HEK293 (cell line): Measurements from ENCODE around the gene RPS5.

Experiments
- CTCF ChIA-PET: fragments of 350-600 bp; formaldehyde crosslinking; extraction: SDS; loops from one replicate; lab custom pipeline; 2021; ENCODE audit warnings: antibody characterized with exemption; lab: Yijun Ruan, JAX
- POLR2A ChIA-PET: fragments of 300-600 bp; formaldehyde crosslinking; extraction: SDS; loops from one replicate; lab custom pipeline; 2020; ENCODE audit warnings: antibody characterized with exemption, inconsistent platforms; lab: Yijun Ruan, JAX
- H3K27ac ChIP-seq: fragments of 200-500 bp; sonication (Bioruptor generic); 2 replicates; pipeline ENCODE4 v1.5.1; 2014; ENCODE audit warnings: low read depth, low read length, control low read depth, inconsistent platforms; ENCODE audit errors: extremely low read depth
- H3K36me3 ChIP-seq, 2 experiments: fragments of 200-500 bp in 1 of 2; sonication (Bioruptor generic) in 1 of 2; 1 replicate in 1 of 2; 2 replicates in 1 of 2; pipeline ENCODE4 v1.5.1; 2014 to 2017; ENCODE audit warnings: inconsistent platforms in 2 of 2, low read length in 2 of 2; ENCODE audit not compliant: control insufficient read depth in 2 of 2, insufficient read depth in 1 of 2
- H3K4me1 ChIP-seq: fragments of 200-500 bp; sonication (Bioruptor generic); 2 replicates; pipeline ENCODE4 v1.5.1; 2014; ENCODE audit warnings: mild to moderate bottlenecking, low read length, inconsistent platforms; ENCODE audit not compliant: control insufficient read depth, insufficient read depth
- H3K4me3 ChIP-seq: 2 replicates; pipeline ENCODE4 v1.5.1; 2011; ENCODE audit warnings: low read depth, mild to moderate bottlenecking, control low read depth, low read length, moderate library complexity
- H3K9me3 ChIP-seq: fragments of 200-500 bp; sonication (Bioruptor generic); 2 replicates; pipeline ENCODE4 v1.5.1; 2014; ENCODE audit warnings: low read depth, low read length, inconsistent platforms; ENCODE audit not compliant: control insufficient read depth, insufficient read depth
- BCL11B ChIP-seq: fragments of 450-650 bp; formaldehyde crosslinking; IDR thresholded peaks from 2 replicates; pipeline ENCODE4 v1.5.1; 2016; ENCODE audit warnings: low read depth, missing biosample characterization, missing genetic modification characterization
- GLIS1 ChIP-seq: fragments of 450-650 bp; formaldehyde crosslinking; IDR thresholded peaks from 2 replicates; pipeline ENCODE4 v1.5.1; 2016; ENCODE audit warnings: missing biosample characterization, missing genetic modification characterization
- GLIS2 ChIP-seq: fragments of 450-650 bp; formaldehyde crosslinking; IDR thresholded peaks from 2 replicates; pipeline ENCODE4 v1.5.1; 2016; ENCODE audit warnings: missing biosample characterization, missing genetic modification characterization
- PRDM10 ChIP-seq: fragments of 450-650 bp; formaldehyde crosslinking; IDR thresholded peaks from 2 replicates; pipeline ENCODE4 v1.5.1; 2016; ENCODE audit warnings: missing biosample characterization, missing genetic modification characterization
- SP2 ChIP-seq: fragments of 450-650 bp; formaldehyde crosslinking; IDR thresholded peaks from 2 replicates; pipeline ENCODE4 v1.5.1; 2016; ENCODE audit warnings: missing biosample characterization, missing genetic modification characterization
- ZEB2 ChIP-seq: fragments of 450-650 bp; formaldehyde crosslinking; IDR thresholded peaks from 2 replicates; pipeline ENCODE4 v1.5.1; 2016; ENCODE audit warnings: missing biosample characterization, missing genetic modification characterization
- ZIC2 ChIP-seq: fragments of 450-650 bp; formaldehyde crosslinking; IDR thresholded peaks from 2 replicates; pipeline ENCODE4 v1.5.1; 2016; ENCODE audit warnings: missing biosample characterization, missing genetic modification characterization
- ZNF18 ChIP-seq: fragments of 450-650 bp; formaldehyde crosslinking; IDR thresholded peaks from 2 replicates; pipeline ENCODE4 v1.5.1; 2016; ENCODE audit warnings: missing biosample characterization, missing genetic modification characterization
- ZNF292 ChIP-seq: fragments of 450-650 bp; formaldehyde crosslinking; IDR thresholded peaks from 2 replicates; pipeline ENCODE4 v1.5.1; 2016; ENCODE audit warnings: low read depth, missing biosample characterization, missing genetic modification characterization, borderline replicate concordance
- ZNF302 ChIP-seq: fragments of 450-650 bp; formaldehyde crosslinking; IDR thresholded peaks from 2 replicates; pipeline ENCODE4 v1.5.1; 2016; ENCODE audit warnings: missing biosample characterization, missing genetic modification characterization, low read depth
- ZNF341 ChIP-seq: fragments of 450-650 bp; formaldehyde crosslinking; IDR thresholded peaks from 2 replicates; pipeline ENCODE4; 2016; ENCODE audit warnings: low read depth, missing biosample characterization, missing genetic modification characterization
- ZNF501 ChIP-seq: fragments of 450-650 bp; formaldehyde crosslinking; IDR thresholded peaks from 2 replicates; pipeline ENCODE4 v1.5.1; 2016; ENCODE audit warnings: missing biosample characterization, missing genetic modification characterization
- ZNF555 ChIP-seq: fragments of 450-650 bp; formaldehyde crosslinking; conservative IDR thresholded peaks from 2 replicates; pipeline ENCODE4 v1.5.1; 2017; ENCODE audit warnings: missing biosample characterization, mild to moderate bottlenecking, missing genetic modification characterization, inconsistent platforms
- ZNF561 ChIP-seq: fragments of 450-650 bp; IDR thresholded peaks from 2 replicates; pipeline ENCODE4 v1.5.1; 2018; ENCODE audit warnings: missing biosample characterization, missing genetic modification characterization, borderline replicate concordance
- ZNF658 ChIP-seq: fragments of 450-650 bp; formaldehyde crosslinking; IDR thresholded peaks from 2 replicates; pipeline ENCODE4; 2016; ENCODE audit warnings: missing biosample characterization, missing genetic modification characterization

Gene RPS5

GRCh38 chr19:58396691-58397532 lies 9.8 kb downstream of the RPS5 start:
- Histone ChIP-seq H3K9me3 (no peaks in the 10 kb centered on the region), H3K27ac (no peak overlapping the region), H3K36me3 (peaks cover 27 to 42% of the 10 kb centered on the region in 2 experiments), H3K4me1 (peaks cover 3% of the 10 kb centered on the region; the same call in 1 of the 2 replicates), H3K4me3 (no peak overlapping the region)
- no peak for TF ChIP-seq ZNF501 (tag by site-specific recombination)
- TF ChIP-seq GLIS2 (tag by site-specific recombination): peak; percentile 38
- 0 out of 2 replicates have a peak, but pooled peaks have one; percentile 16 for TF ChIP-seq BCL11B
- peak; percentile 56 for TF ChIP-seq ZIC2 (tag by site-specific recombination)
- TF ChIP-seq GLIS1 (tag by site-specific recombination): peak; percentile 90
- ChIA-PET POLR2A (interaction anchor here (1.6 kb wide), 1 partner anchor 11 kb away, joined by 4 read pairs; the partner anchor contains the start of gene ZNF584), CTCF (no interaction called here)

GRCh38 chr19:58397533-58398037 lies 10.5 kb downstream of the RPS5 start:
- ChIA-PET POLR2A (interaction anchor here (1.6 kb wide), 1 partner anchor 11 kb away, joined by 4 read pairs; the partner anchor contains the start of gene ZNF584), CTCF (interaction anchor here (1.0 kb wide), 1 partner anchor 9 kb away, joined by 4 read pairs; no protein-coding TSS in a partner anchor)
- Histone ChIP-seq H3K9me3 (no peaks in the 10 kb centered on the region), H3K4me3 (no peak overlapping the region), H3K27ac (no peak overlapping the region), H3K4me1 (peaks cover 3% of the 10 kb centered on the region; the same call in 1 of the 2 replicates), H3K36me3 (peaks cover 20 to 36% of the 10 kb centered on the region in 2 experiments)
- TF ChIP-seq ZNF658 (tag by site-specific recombination) (no peak), ZNF341 (tag by site-specific recombination) (peak; percentile 93), SP2 (tag by site-specific recombination) (peak; percentile 57), GLIS1 (tag by site-specific recombination) (peak; percentile 11; the same call in 1 of the 2 replicates), ZNF555 (tag by site-specific recombination) (no peak)

DNA sequence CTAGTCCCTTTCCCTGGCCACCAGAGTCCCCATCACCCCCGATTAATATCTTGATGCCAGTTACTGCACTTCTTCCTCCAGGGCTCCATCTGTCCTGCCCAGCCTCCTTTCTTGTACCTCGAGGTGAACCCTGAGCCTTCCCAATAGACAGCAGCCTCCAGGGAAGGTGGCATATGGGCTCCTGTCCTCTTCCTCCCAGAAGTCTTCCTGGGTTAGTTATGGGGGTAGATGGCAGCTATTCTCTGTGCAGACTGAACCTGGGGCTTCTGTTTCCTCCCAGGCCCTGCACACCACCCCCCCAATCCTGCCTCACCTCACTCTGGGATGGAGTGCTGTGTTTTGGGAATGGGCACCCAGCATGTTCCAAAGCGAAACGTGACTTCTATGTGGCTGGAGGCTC lies 11.0 kb downstream of the RPS5 start:
- CTCF ChIA-PET: interaction anchor here (1.0 kb wide), 1 partner anchor 9 kb away, joined by 4 read pairs; no protein-coding TSS in a partner anchor
- peaks cover 3% of the 10 kb centered on the region; the same call in 1 of the 2 replicates for H3K4me1 ChIP-seq
- no peak for TF ChIP-seq ZEB2 (tag by site-specific recombination)
- TF ChIP-seq ZNF561: no peak
- no peak for TF ChIP-seq ZNF18 (tag by site-specific recombination)
- TF ChIP-seq ZNF302 (tag by site-specific recombination): no peak
- TF ChIP-seq ZNF292 (tag by site-specific recombination): no peak
- TF ChIP-seq PRDM10 (tag by site-specific recombination): no peak
- TF ChIP-seq, all 188 proteins: peak for 0
- no peak overlapping the region for H3K27ac ChIP-seq
- no peaks in the 10 kb centered on the region for H3K9me3 ChIP-seq
- POLR2A ChIA-PET: interaction anchor here (1.6 kb wide), 1 partner anchor 10 kb away, joined by 4 read pairs; the partner anchor contains the start of gene ZNF584
- peaks cover 15 to 31% of the 10 kb centered on the region in 2 experiments for H3K36me3 ChIP-seq
- no peak overlapping the region for H3K4me3 ChIP-seq
